ENCODE measurements around the gene HCAR2.
"Not testable (repeated sequence)": the region's sequence is repeated elsewhere in the genome, so short reads cannot be mapped to it uniquely, and the experiment has no call there.

- not testable (repeated sequence) for TF ChIP-seq EP300, POLR2A, CTCF (IDR thresholded peaks at IDR 0.05)
Observed at GRCh38 chr12:122715211-122715610, 12.1 kb upstream of the HCAR2 start.
